Fibroblast of the aortic adventitia (primary cell): ENCODE data around the gene EFCAB14. TPM values are rescaled to one million over a fixed set of nuclear protein-coding genes. Genes with fewer than 3 reads are reported as not detected.
"Not testable (repeated sequence)": the region's sequence is repeated elsewhere in the genome, so short reads cannot be mapped to it uniquely, and the experiment has no call there.

Experiments
- DNase-seq: peaks from one replicate; pipeline ENCODE4 v3.0.0-alpha.2; 2010; ENCODE audit warnings: low read depth
- H3K4me3 ChIP-seq: 2 replicates; pipeline ENCODE4 v1.5.1; 2011; ENCODE audit warnings: low read depth, mild to moderate bottlenecking, control low read depth, low read length, moderate library complexity
- total RNA-seq: library from RNA; depleted of rRNA; stranded (reverse); fragments of >200 nt; gene quantifications from 2 replicates; pipeline ENCODE4 v1.2.3, GENCODE V29; 2012; ENCODE audit warnings: low replicate concordance
- TF ChIP-seq, protein P1 (sequence below): IDR thresholded peaks from 2 replicates; pipeline ENCODE4 v1.5.1; 2011; ENCODE audit warnings: mild to moderate bottlenecking, low read length, control low read depth, inconsistent platforms; ENCODE audit not compliant: insufficient read depth

EFCAB14 gene
- total RNA-seq, 1 donor = 70.3 TPM

DNA sequence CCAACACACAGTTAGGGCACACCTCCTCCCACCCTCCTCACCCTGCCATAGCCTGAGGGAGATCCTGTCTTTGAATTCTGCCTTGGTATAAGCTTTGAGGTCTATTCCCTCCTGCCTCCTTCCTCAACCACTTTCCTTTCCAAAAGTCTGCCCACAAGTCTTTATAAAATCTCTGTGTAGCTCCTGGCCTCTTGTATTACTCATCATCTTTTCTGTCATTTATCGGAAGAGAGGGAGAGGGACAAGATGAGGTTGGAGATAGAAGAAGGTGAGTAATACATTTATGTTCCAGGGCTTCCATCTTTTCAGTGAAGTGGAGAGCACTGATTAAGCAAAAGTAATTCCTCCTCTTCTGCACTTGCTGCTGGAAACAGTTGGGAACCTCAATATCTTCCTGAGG, 30.5 kb upstream of the EFCAB14 start:
- no peak overlapping the region for H3K4me3 ChIP-seq
- no peak for DNase-seq
- TF ChIP-seq, protein P1, sequence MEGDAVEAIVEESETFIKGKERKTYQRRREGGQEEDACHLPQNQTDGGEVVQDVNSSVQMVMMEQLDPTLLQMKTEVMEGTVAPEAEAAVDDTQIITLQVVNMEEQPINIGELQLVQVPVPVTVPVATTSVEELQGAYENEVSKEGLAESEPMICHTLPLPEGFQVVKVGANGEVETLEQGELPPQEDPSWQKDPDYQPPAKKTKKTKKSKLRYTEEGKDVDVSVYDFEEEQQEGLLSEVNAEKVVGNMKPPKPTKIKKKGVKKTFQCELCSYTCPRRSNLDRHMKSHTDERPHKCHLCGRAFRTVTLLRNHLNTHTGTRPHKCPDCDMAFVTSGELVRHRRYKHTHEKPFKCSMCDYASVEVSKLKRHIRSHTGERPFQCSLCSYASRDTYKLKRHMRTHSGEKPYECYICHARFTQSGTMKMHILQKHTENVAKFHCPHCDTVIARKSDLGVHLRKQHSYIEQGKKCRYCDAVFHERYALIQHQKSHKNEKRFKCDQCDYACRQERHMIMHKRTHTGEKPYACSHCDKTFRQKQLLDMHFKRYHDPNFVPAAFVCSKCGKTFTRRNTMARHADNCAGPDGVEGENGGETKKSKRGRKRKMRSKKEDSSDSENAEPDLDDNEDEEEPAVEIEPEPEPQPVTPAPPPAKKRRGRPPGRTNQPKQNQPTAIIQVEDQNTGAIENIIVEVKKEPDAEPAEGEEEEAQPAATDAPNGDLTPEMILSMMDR = no peak

DNA sequence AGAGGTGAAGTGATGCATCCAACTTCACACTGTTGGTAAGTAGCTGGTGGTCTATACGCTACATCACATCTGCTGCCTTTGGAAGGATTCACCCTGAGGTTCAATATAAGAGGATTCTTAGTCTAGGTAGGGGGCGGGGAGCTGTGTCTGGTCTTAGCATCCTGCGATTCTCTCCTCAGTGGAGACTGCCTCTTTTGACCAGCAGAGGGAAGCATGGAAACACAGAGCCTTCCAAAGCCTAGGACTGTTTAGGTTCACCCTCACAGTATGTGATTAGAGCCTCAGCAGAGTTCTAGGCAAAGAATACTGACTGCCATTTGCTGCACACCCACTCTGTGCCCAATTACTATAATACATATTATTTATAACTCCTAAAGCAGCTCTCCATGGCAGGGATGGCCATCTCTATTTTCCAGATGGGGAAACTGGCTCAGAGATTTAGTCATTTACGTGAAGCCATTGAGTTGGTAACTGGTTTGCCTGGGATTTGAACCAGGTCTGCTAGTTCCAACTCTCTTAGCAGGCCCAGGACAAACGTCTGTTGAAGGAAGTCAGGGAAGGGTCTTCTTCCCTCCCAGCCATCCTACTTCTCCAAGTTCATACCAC, 28.9 kb upstream of the EFCAB14 start:
- TF ChIP-seq, protein P1 = peak; percentile 65
- peak; percentile 47 for DNase-seq
- no peak overlapping the region for H3K4me3 ChIP-seq

DNA sequence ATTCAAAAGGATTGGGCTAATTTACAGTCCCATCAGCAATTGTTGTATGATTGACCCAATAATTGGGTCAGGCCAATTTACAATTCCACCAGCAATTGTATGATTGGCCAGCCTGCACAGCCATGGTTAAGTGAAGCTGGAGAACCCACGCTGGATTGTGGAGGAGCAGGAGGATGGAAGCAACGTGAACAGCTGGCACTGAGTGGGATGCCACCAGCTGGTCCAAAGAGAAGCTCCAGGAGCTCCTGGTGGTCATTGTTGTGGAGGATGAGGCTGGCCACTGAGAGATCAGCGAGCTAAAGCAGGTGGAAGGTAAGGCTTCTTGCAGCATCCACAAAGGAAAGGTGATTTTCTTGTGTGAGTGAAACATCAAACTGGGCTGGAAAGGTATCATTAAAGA, 23.2 kb upstream of the EFCAB14 start:
- no peak for DNase-seq
- H3K4me3 ChIP-seq = no peak overlapping the region
- TF ChIP-seq, protein P1 = no peak

DNA sequence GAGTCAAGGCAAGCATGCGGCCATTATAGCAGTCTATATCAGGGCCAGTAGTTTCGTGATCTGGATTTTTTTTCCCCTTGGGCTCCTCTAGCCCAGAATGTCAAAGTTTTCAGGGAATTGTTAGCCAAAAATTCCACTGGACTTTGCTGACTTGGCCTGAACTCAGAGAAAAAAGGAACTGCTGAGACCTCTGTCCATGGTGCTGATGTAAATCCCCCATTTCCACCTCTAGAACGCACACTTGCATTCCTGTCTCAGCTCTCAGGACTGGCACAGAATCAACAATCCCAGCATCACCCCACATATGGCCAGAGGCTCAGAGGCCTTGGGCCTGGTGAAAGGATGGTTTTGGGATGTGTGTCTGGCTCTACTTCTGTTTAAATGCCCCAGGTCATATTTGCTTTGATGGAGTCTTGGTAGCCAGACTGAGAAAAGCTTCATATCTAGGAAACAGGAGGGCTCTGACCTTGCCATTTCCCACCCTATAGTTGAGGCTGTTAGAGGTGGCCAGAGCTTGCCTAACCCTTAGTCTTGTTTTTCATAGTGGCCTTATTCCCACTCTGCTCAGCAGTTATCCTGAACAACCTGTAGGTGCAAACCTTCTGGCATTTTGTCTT, 16.9 kb upstream of the EFCAB14 start:
- TF ChIP-seq, protein P1 = peak; percentile 51
- no peak overlapping the region for H3K4me3 ChIP-seq
- DNase-seq = peak; percentile 77

DNA sequence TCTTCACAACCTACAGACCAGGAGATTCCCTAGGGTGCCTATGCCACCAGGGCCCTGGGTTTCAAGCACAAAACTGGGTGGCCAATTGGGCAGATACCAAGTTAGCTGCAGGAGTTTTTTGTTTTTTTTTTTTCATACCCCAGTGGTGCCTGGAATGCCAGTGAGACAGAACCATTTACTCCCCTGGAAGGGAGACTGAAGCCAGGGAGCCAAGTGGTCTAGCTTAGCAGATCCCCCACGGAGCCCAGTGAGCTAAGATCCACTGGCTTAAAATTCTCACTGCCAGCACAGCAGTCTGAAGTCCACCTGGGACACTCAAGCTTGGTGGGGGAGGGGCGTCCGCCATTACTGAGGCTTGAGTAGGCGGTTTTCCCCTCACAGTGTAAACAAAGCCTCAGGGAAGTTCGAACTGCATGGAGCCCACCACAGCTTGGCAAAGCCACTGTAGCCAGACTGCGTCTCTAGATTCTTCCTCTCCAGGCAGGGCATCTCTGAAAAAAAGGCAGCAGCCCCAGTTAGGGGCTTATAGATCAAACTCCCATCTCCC, 9.5 kb upstream of the EFCAB14 start:
- H3K4me3 ChIP-seq, DNase-seq: not testable (repeated sequence)

DNA sequence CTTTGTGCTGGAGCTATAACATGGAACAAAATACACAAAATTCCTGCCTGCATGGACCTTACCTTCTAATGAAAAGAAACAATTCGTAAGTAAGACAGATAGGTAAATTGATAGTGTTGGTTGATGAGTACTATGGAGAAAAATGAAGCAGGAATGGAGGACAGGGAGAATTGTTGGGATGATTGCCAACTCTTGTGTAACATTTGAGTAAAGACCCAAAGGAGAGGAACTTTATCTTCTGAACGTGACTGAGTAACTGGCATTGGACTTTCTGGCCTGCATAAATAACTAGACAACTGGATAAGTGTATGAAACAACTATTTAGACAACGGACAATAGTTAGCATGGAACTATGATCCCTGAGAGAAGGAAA, 6.8 kb upstream of the EFCAB14 start:
- H3K4me3 ChIP-seq = no peak overlapping the region
- peak; percentile 51 for DNase-seq
- TF ChIP-seq, protein P1 = no peak

DNA sequence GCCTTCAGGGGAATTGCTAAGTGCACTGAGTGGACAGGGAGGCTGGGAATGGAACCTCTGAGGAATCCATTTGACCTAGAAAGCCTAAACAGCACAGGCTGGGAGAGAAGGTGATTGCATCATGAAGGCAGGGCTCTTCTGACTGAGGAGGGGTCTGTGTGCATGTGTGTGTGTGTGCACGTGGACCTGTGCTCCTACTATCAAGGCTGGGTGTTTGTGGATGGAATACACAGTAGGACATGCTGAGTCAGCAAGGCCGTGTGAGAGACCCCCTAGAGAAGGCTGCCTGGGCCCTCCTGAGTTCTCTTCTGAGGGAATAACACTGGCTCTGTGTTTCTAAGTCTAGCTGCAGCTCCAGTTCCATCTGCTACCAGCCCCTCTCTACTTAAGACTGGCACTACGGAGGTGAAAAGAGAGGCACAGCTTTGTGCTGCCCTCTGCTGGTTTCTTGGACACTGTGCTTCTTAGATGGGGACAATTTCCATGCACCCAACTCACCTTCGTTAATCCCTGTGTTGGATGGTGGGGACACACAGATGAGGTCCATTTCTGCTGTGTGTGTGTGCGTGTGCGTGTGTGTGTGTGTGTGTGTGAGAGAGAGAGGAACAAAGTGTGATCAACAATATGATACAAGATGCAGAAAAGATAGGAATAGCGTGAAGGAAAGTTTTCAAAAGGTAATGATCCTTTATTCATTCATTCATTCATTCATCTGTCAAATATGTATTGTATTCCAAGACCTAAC, 6.2 kb upstream of the EFCAB14 start:
- TF ChIP-seq, protein P1 = peak; percentile 95
- H3K4me3 ChIP-seq = no peak overlapping the region
- peak; percentile 92 for DNase-seq
